PC-3 (cell line): ENCODE data around the gene CRACR2B. TPM values are rescaled to one million over a fixed set of nuclear protein-coding genes. Genes with fewer than 3 reads are reported as not detected.

ENCODE experiments used
- ATAC-seq: fragments of 200-7000 bp; cut with Tn5 transposase; 2 replicates; pipeline ENCODE4 v1.9.1; 2020; ENCODE audit warnings: mild to moderate bottlenecking, moderate library complexity
- BruUV-seq: library from RNA; stranded (reverse); fragments of 400-500 nt; replicated peaks from 2 replicates; lab custom pipeline; 2021; lab: Mats Ljungman, UMichigan
- CTCF ChIA-PET: fragments of 300-600 bp; sonication (Branson Sonifier 250); formaldehyde crosslinking; loops from one replicate; lab custom pipeline; 2022; ENCODE audit warnings: antibody characterized with exemption; lab: Charles Lee
- POLR2A ChIA-PET: fragments of 300-600 bp; sonication (Branson Sonifier 250); formaldehyde crosslinking; loops from one replicate; lab custom pipeline; 2022; ENCODE audit warnings: antibody characterized with exemption; ENCODE audit not compliant: unreplicated experiment; lab: Charles Lee
- DNase-seq: peaks from one replicate; pipeline ENCODE4 v3.0.0-alpha.2; 2015
- H2AFZ ChIP-seq: fragments of 300-600 bp; sonication (generic); 2 replicates; pipeline ENCODE4 v1.6.0; 2016; ENCODE audit warnings: antibody characterized with exemption, low read length
- H3F3A ChIP-seq: fragments of 300-600 bp; sonication (generic); one replicate; pipeline ENCODE4 v1.6.0; 2017; ENCODE audit warnings: antibody characterized with exemption, low read length, control low read depth, mild to moderate bottlenecking; ENCODE audit not compliant: unreplicated experiment
- H3K27ac ChIP-seq: fragments of 300-600 bp; sonication (generic); 2 replicates; pipeline ENCODE4 v1.5.1; 2016; ENCODE audit warnings: mild to moderate bottlenecking, low read length
- H3K27me3 ChIP-seq: fragments of 300-600 bp; sonication (generic); 2 replicates; pipeline ENCODE4 v1.6.1; 2016; ENCODE audit warnings: low read length, mixed read lengths
- H3K36me3 ChIP-seq: fragments of 300-600 bp; sonication (generic); 2 replicates; pipeline ENCODE4 v1.6.1; 2016; ENCODE audit warnings: low read depth, mixed run types, low read length, mixed read lengths
- H3K4me1 ChIP-seq: fragments of 300-600 bp; sonication (generic); 2 replicates; pipeline ENCODE4 v1.5.1; 2016; ENCODE audit warnings: low read length; ENCODE audit not compliant: insufficient read depth
- H3K4me2 ChIP-seq: fragments of 300-600 bp; sonication (generic); 2 replicates; pipeline ENCODE4 v1.6.0; 2016; ENCODE audit warnings: low read length
- H3K4me3 ChIP-seq: fragments of 300-600 bp; sonication (generic); 2 replicates; pipeline ENCODE4 v1.5.1; 2016; ENCODE audit warnings: mild to moderate bottlenecking, low read length, mixed read lengths
- H3K79me2 ChIP-seq: fragments of 300-600 bp; sonication (generic); 2 replicates; pipeline ENCODE4 v1.6.1; 2017; ENCODE audit warnings: low read length, mixed read lengths
- H3K9ac ChIP-seq: fragments of 300-600 bp; sonication (generic); 2 replicates; pipeline ENCODE4 v1.6.0; 2016; ENCODE audit warnings: mild to moderate bottlenecking, low read length
- H3K9me2 ChIP-seq: fragments of 300-600 bp; sonication (generic); replicated peaks from 2 replicates; pipeline ENCODE4 v1.6.1; 2016; ENCODE audit warnings: mixed run types, low read length, mixed read lengths
- H3K9me3 ChIP-seq: fragments of 300-600 bp; sonication (generic); 2 replicates; pipeline ENCODE4 v1.6.1; 2016; ENCODE audit warnings: low read length, mixed read lengths
- H4K20me1 ChIP-seq: fragments of 300-600 bp; sonication (generic); 2 replicates; pipeline ENCODE4 v1.6.1; 2016; ENCODE audit warnings: low read length, mixed read lengths
- EZH2 ChIP-seq: fragments of 300-600 bp; sonication (generic); IDR thresholded peaks from one replicate; pipeline ENCODE4 v1.6.1; 2017; ENCODE audit warnings: antibody characterized with exemption, mild to moderate bottlenecking, low read length; ENCODE audit not compliant: unreplicated experiment
- EZH2phosphoT487 ChIP-seq: fragments of 300-600 bp; sonication (generic); IDR thresholded peaks from 2 replicates; pipeline ENCODE4 v1.6.1; 2018; ENCODE audit warnings: mild to moderate bottlenecking, antibody characterized with exemption, low read length, borderline replicate concordance
- intact Hi-C: fragments of 100-400 bp; cut with micrococcal nuclease; formaldehyde crosslinking; loops from 2 replicates; pipeline ENCODE4 v1.9.0; 2023
- total RNA-seq: library from RNA; depleted of rRNA; stranded (reverse); fragments of >200 nt; gene quantifications from 2 replicates; pipeline ENCODE4 v1.2.3, GENCODE V29; 2014
- TF ChIP-seq, protein P1 (sequence below): fragments of 300-600 bp; sonication (generic); conservative IDR thresholded peaks from 2 replicates; pipeline ENCODE4 v1.5.1; 2017; ENCODE audit warnings: antibody characterized with exemption, low read depth, mild to moderate bottlenecking, low read length

CRACR2B gene
- total RNA-seq, 1 experiment from 2014 or later, result 10.6 TPM

DNA sequence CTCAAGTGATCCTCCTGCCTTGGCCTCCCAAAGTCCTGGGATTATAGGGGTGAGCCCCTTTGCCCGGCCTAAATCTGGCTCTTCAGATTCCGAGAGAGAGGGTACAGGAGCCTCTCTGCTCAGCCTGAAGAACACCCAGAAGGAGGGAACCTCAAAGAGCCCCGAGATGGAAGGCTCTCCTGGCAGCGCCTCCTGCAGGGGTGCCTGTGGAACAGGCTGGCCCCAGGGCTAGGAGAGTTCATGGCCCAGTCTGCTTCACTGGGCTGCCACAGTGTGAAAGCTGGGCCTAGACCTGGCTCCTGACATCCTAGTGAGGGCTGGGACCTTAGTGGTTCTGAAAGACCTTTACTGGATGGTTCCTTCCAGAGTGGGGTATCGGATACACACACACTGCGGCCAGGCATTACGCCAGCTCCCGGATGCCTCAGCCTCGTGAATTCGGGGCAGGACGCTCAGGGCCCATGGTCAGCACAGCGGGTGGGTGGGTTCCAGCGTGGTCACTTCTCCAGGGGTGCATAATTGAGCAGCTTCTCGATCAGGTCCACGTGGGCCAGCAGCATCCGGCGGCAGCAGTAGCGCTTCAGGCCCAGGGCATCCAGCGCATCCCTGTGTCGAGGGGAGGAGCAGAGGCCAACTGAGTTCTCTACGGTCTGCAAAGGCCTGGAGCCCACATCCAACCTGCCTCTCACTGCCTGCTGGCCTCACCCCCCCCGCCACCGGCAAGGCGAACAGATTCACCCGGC is 12.3 kb downstream of the CRACR2B start:
- Histone ChIP-seq H3K27ac (no peak overlapping the region), H3F3A (peaks cover 11% of the 10 kb centered on the region), H3K4me2 (peak overlapping the region; percentile 90), H2AFZ (no peak overlapping the region), H3K4me3 (peak overlapping the region; percentile 100), H3K79me2 (peaks cover 75% of the 10 kb centered on the region), H3K9me3 (no peaks in the 10 kb centered on the region), H3K9ac (peak overlapping the region; percentile 97), H3K36me3 (peaks cover 53% of the 10 kb centered on the region), H3K9me2 (no peaks in the 10 kb centered on the region), H3K4me1 (peaks cover 33% of the 10 kb centered on the region), H3K27me3 (no peaks in the 10 kb centered on the region), H4K20me1 (peaks cover 41% of the 10 kb centered on the region)
- ChIA-PET POLR2A (no interaction called here), CTCF (no interaction called here)
- intact Hi-C loops, result loop anchor here (5.0 kb wide), 1 partner anchor 212 kb away; no protein-coding TSS in a partner anchor
- BruUV-seq, result no TSS peak
- TF ChIP-seq, protein P1, sequence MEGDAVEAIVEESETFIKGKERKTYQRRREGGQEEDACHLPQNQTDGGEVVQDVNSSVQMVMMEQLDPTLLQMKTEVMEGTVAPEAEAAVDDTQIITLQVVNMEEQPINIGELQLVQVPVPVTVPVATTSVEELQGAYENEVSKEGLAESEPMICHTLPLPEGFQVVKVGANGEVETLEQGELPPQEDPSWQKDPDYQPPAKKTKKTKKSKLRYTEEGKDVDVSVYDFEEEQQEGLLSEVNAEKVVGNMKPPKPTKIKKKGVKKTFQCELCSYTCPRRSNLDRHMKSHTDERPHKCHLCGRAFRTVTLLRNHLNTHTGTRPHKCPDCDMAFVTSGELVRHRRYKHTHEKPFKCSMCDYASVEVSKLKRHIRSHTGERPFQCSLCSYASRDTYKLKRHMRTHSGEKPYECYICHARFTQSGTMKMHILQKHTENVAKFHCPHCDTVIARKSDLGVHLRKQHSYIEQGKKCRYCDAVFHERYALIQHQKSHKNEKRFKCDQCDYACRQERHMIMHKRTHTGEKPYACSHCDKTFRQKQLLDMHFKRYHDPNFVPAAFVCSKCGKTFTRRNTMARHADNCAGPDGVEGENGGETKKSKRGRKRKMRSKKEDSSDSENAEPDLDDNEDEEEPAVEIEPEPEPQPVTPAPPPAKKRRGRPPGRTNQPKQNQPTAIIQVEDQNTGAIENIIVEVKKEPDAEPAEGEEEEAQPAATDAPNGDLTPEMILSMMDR, result peak; percentile 56
- TF ChIP-seq EZH2, result no peak
- no peak for TF ChIP-seq EZH2phosphoT487
- DNase-seq, result peak; percentile 28
- no peak for ATAC-seq

DNA sequence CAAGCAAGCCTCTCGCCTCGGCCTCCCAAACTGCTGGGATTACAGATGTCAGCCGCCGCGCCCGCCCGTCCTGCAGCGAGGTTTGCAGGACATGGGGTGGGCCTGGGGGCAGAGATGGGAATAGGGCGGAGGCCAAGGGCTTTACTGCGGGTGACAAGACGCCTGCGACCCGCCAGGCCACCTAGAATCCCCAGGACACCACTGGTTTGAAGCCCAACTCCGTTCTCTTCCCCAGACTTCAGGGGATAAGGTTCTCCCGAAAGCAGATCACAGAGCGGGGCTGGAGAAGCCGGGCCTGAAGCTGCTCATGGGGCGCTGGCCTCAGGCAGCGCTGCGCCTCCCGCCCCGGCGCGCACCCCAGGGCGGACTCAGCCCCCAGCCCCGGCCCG is 14.3 kb downstream of the CRACR2B start:
- H3K9me2 ChIP-seq, result no peaks in the 10 kb centered on the region
- no peaks in the 10 kb centered on the region for H3K9me3 ChIP-seq
- H3K4me1 ChIP-seq, result peaks cover 46% of the 10 kb centered on the region
- ChIA-PET POLR2A (interaction anchor here (0.6 kb wide), 1 partner anchor 423 kb away, joined by 3 read pairs; no protein-coding TSS in a partner anchor), CTCF (no interaction called here)
- peaks cover 41% of the 10 kb centered on the region for H4K20me1 ChIP-seq
- H3K4me3 ChIP-seq, result peak overlapping the region; percentile 100
- H3F3A ChIP-seq, result peaks cover 11% of the 10 kb centered on the region
- H3K4me2 ChIP-seq, result peak overlapping the region; percentile 90
- H2AFZ ChIP-seq, result no peak overlapping the region
- no peak for DNase-seq
- peak overlapping the region; percentile 87 for H3K27ac ChIP-seq
- peak overlapping the region; percentile 97 for H3K9ac ChIP-seq
- no TSS peak for BruUV-seq
- peaks cover 43% of the 10 kb centered on the region for H3K36me3 ChIP-seq
- intact Hi-C loops, result loop anchor here (5.0 kb wide), 1 partner anchor 210 kb away; no protein-coding TSS in a partner anchor
- H3K27me3 ChIP-seq, result no peaks in the 10 kb centered on the region
- H3K79me2 ChIP-seq, result peaks cover 78% of the 10 kb centered on the region
- ATAC-seq, result no peak
- TF ChIP-seq, protein P1, result no peak
- TF ChIP-seq EZH2phosphoT487 (no peak), EZH2 (no peak)
